Adrenal gland (tissue), 12 donors: Measurements from ENCODE around the gene SEZ6. TPM values are rescaled to one million over a fixed set of nuclear protein-coding genes. Genes with fewer than 3 reads are reported as not detected.

ENCODE experiments used
- DNase-seq, 7 donors: peaks; one replicate each; pipeline ENCODE4 v3.0.0-alpha.2; 2019 to 2020
- H3K27ac ChIP-seq, 5 donors: fragments of 200-600 bp; sonication (generic) in 4 of 5; 1 replicate in 3 of 5; 2 replicates in 2 of 5; pipeline versions ENCODE4 v1.5.1 to v1.8.0; 2016 to 2020; ENCODE audit warnings: mild to moderate bottlenecking in 1 of 5
- H3K27me3 ChIP-seq: fragments of 200-600 bp; 2 replicates; pipeline ENCODE4 v1.8.0; 2021
- H3K36me3 ChIP-seq, 2 donors: fragments of 200-600 bp; replicated peaks in 1 of 2; 1 replicate in 1 of 2; 2 replicates in 1 of 2; pipeline versions ENCODE4 v1.5.1 to v1.8.0; 2018 to 2022
- H3K4me1 ChIP-seq, 2 donors: fragments of 200-600 bp; replicated peaks in 1 of 2; 1 replicate in 1 of 2; 2 replicates in 1 of 2; pipeline versions ENCODE4 v1.5.1 to v1.8.0; 2018 to 2021
- H3K4me3 ChIP-seq, 4 donors: fragments of 200-600 bp; sonication (generic) in 3 of 4; one replicate each; pipeline ENCODE4 v1.5.1; 2016 to 2018
- H3K9me3 ChIP-seq, 3 donors: fragments of 200-600 bp; sonication (generic) in 1 of 3; replicated peaks in 1 of 3; 1 replicate in 2 of 3; 2 replicates in 1 of 3; pipeline versions ENCODE4 v1.5.1 to v1.8.0; 2016 to 2021
- POLR2A ChIP-seq, 2 donors: fragments of 450-650 bp; IDR thresholded peaks; one replicate each; pipeline ENCODE4 v1.6.1; 2017; ENCODE audit warnings: antibody characterized with exemption in 2 of 2, mild to moderate bottlenecking in 2 of 2, moderate library complexity in 1 of 2
- WGBS, 4 donors: extraction: QIAGEN DNeasy Blood & Tissue Kit in 2 of 4; methylation state at CpG; one replicate each; pipeline versions ENCODE4 v1.1.5 to v1.1.7; 2013 to 2017; 5-methylcytosine and 5-hydroxymethylcytosine counted together
- intact Hi-C, 2 donors: fragments of 100-400 bp; cut with DNase I; formaldehyde crosslinking; loops; one replicate each; pipeline versions ENCODE4 v1.14.1 to v1.15.0; 2022 to 2023
- polyA plus RNA-seq, 3 donors: library from polyadenylated mRNA; stranded (reverse); fragments of 200-250 nt in 2 of 3; fragments of 350-450 nt in 1 of 3; fragmentation: Illumina TruSeq in 1 of 3; extraction: RNeasy Lipid Tissue Mini Kit (QIAGEN cat#74804) in 1 of 3; gene quantifications; one replicate each; pipeline ENCODE4 v1.2.3, GENCODE V29; 2013 to 2014
- total RNA-seq, 9 donors: library from RNA; depleted of rRNA in 4 of 9; stranded (reverse); fragments of >200 nt in 4 of 9; fragments of 120-200 nt in 1 of 9; fragmentation: NEBNext Ultra II Directional in 1 of 9; extraction: Animal tissue kit (Norgen Biotek cat#: 25700) in 1 of 9; gene quantifications; one replicate each; pipeline versions ENCODE4 v1.1.0 to v1.2.4, GENCODE V29; 2013 to 2023
- TF ChIP-seq, protein P1 (sequence below), 6 experiments: fragments of 450-650 bp in 4 of 6; fragments of 200-600 bp in 2 of 6; sonication (generic) in 1 of 6; IDR thresholded peaks; 1 replicate in 5 of 6; 2 replicates in 1 of 6; pipeline versions ENCODE4 v1.5.1 to v1.8.0; 2016 to 2021; ENCODE audit warnings: antibody characterized with exemption in 6 of 6, mild to moderate bottlenecking in 2 of 6, moderate library complexity in 1 of 6
- donor health status: healthy with polysubstance abuse.
- donor health status: Bipolar disorder and iron deficiency.
- donor health status: DM: yes; HTN: yes; CAD: no.
- donor health status: DM: no; HTN: no; CAD: no.
- donor health status: DM: no; HTN: no; CAD: no.
- donor health status: DM: yes; HTN: yes; CAD: no.

The SEZ6 gene
- total and polyA plus RNA-seq, 12 donors = 0.11 to 1.0 (median 0.33) TPM; not detected in 6

DNA sequence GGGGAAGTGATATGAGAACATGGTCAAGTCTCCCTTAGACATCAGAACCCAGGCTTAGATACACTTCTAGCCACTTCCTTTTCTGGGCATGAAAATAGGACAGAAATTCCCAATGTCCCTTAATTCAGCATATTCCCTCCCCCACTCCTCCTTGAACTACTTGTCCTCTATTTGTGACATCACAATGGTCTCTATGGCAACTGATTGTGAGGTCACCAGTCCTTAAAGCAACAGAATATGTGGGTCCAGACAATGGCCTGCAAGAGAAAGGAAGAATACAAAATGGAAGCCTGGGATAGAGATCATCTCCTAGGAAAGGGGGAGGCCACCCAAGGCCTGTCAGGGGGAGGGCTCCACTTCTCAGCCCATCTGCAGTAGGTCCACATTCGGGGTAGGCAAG, 6.7 kb upstream of the SEZ6 start:
- Histone ChIP-seq H3K4me3 (no peak overlapping the region), H3K4me1 (no peaks in the 10 kb centered on the region), H3K36me3 (no peaks in the 10 kb centered on the region), H3K27me3 (peaks cover 11% of the 10 kb centered on the region), H3K27ac (no peak overlapping the region), H3K9me3 (no peaks in the 10 kb centered on the region)
- DNase-seq = no peak
- intact Hi-C loops = no loop called here
- 83 to 100% (median 93%) methylated on average over 1 of the region's 1 CpG for WGBS, 4 donors
- TF ChIP-seq, protein P1, sequence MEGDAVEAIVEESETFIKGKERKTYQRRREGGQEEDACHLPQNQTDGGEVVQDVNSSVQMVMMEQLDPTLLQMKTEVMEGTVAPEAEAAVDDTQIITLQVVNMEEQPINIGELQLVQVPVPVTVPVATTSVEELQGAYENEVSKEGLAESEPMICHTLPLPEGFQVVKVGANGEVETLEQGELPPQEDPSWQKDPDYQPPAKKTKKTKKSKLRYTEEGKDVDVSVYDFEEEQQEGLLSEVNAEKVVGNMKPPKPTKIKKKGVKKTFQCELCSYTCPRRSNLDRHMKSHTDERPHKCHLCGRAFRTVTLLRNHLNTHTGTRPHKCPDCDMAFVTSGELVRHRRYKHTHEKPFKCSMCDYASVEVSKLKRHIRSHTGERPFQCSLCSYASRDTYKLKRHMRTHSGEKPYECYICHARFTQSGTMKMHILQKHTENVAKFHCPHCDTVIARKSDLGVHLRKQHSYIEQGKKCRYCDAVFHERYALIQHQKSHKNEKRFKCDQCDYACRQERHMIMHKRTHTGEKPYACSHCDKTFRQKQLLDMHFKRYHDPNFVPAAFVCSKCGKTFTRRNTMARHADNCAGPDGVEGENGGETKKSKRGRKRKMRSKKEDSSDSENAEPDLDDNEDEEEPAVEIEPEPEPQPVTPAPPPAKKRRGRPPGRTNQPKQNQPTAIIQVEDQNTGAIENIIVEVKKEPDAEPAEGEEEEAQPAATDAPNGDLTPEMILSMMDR (IDR thresholded peaks at IDR 0.05) = no peak
- no peak for TF ChIP-seq POLR2A (IDR thresholded peaks at IDR 0.05)

DNA sequence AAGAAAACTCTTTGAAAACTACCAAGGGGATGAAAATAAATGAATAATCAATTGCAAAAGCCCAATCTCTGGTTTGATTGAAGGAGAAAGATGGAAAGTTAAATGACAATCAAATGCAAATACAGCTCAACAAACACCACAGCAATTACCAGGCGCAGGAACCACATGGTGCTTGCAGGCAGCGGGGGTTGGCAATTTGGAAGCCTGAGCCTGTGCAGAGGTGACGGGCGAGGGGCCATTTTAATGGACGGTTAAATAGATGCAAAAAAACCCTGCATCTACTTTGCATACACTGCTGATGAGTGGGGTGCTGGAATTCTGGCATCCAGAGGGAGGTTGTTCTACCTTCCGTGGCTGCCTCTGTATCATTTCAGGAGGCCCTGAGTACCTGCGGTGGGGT, 4.8 kb upstream of the SEZ6 start:
- no peaks in the 10 kb centered on the region for H3K36me3 ChIP-seq
- no peaks in the 10 kb centered on the region for H3K9me3 ChIP-seq
- H3K27ac ChIP-seq = no peak overlapping the region
- peaks cover 2 to 4% of the 10 kb centered on the region in 2 donors for H3K4me1 ChIP-seq
- H3K27me3 ChIP-seq = peaks cover 3% of the 10 kb centered on the region
- intact Hi-C loops = no loop called here
- TF ChIP-seq, protein P1 (IDR thresholded peaks at IDR 0.05) = no peak
- no peak for TF ChIP-seq POLR2A (IDR thresholded peaks at IDR 0.05)
- H3K4me3 ChIP-seq = no peak overlapping the region
- 69 to 77% (median 71%) methylated on average over 6 to 7 of the region's 7 CpGs for WGBS, 4 donors
- DNase-seq = no peak

DNA sequence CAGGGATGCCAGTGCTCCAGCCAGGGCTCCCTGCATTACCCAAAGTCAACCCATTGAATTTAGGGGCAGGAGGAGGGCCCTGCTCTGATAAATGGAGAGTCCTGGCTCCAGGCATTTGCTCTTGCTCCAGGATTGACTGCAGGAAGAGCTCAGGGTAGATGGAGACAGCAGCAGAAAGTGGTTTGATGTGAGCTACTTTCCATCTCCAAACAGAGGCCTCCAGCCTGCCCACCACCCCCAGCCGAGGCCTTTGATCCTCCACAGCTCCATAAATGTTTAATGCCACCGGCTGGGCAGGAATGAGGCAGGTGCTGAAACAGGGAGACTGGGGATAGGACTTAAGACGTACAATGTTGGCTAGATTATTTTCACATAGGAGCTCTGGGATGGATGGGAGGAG, 4.3 kb upstream of the SEZ6 start:
- H3K36me3 ChIP-seq = no peaks in the 10 kb centered on the region
- H3K27ac ChIP-seq = no peak overlapping the region
- no peak overlapping the region for H3K4me3 ChIP-seq
- WGBS, 4 donors = 40 to 63% (median 48%) methylated on average over 2 to 3 of the region's 3 CpGs
- H3K4me1 ChIP-seq = peaks cover 3 to 4% of the 10 kb centered on the region in 2 donors
- TF ChIP-seq, protein P1 (IDR thresholded peaks at IDR 0.05) = no peak
- no peak for TF ChIP-seq POLR2A (IDR thresholded peaks at IDR 0.05)
- H3K27me3 ChIP-seq = peaks cover 7% of the 10 kb centered on the region
- intact Hi-C loops = no loop called here
- no peaks in the 10 kb centered on the region for H3K9me3 ChIP-seq
- no peak for DNase-seq

DNA sequence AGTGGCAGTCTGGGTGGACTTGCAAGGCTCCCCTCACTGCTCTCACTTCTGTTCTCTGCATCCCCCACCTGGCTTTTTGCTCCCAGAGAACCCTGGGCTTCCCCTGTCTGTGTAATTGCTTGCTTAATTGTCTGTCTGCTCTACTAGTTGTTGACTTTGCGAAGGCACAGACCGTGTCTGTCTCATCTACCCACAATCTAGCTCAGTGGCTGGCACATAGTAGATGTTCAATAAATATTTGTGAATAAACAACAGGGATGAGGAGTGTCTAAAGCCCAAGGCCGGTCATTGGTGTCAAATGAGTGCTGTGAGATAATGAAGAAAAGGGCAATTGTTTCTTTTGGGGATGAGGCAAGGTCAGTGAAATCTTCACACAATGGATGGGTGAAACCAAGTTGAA, 2.8 kb upstream of the SEZ6 start:
- DNase-seq = no peak
- Histone ChIP-seq H3K4me3 (no peak overlapping the region), H3K27ac (no peak overlapping the region), H3K27me3 (peaks cover 19% of the 10 kb centered on the region), H3K36me3 (no peaks in the 10 kb centered on the region), H3K9me3 (no peaks in the 10 kb centered on the region), H3K4me1 (peaks cover 3 to 4% of the 10 kb centered on the region in 2 donors)
- intact Hi-C loops = no loop called here
- WGBS, 4 donors = 58 to 79% (median 66%) methylated on average over 3 of the region's 3 CpGs
- TF ChIP-seq POLR2A (IDR thresholded peaks at IDR 0.05) = no peak

DNA sequence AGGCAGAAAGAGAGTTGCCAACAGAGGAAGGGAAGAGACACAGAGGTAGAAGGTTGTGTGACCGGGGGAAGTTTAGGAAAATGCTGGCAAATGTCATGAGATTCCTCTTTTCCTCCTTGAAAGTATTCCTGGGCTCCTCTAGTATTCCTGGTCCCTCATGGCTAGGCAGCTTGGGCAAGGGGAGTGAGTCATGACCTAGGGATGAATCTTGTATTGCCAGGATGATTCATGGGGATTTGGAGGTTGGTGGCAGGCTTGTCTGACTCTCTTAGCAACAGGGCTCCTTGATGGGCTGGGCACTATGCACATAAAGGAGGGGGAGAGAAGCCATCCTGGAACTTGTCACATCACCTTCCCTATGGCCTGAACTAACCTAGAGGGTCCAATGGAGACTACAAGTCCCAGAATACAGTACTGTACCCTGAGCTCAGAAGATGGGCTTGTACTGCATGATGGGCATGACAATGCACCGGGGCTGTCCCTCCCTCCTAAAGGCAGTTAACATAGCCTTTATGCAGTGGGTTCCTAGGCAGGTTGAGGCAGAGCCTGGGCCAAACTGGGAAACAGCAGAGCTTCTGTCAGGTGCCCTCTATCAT, 2.1 kb upstream of the SEZ6 start:
- H3K36me3 ChIP-seq = no peaks in the 10 kb centered on the region

More for the DNA sequence above, 2.1 kb upstream of the SEZ6 start:
- Histone ChIP-seq H3K9me3 (no peaks in the 10 kb centered on the region), H3K4me1 (peaks cover 3 to 4% of the 10 kb centered on the region in 2 donors), H3K4me3 (no peak overlapping the region), H3K27ac (no peak overlapping the region), H3K27me3 (peaks cover 25% of the 10 kb centered on the region)
- WGBS, 4 donors = 51 to 66% (median 62%) methylated on average over 2 of the region's 2 CpGs
- peak in 5 of 7 donors; percentile 32 to 59 (median 37) for DNase-seq
- intact Hi-C loops = no loop called here
- TF ChIP-seq, protein P1 (IDR thresholded peaks at IDR 0.05) = no peak
- no peak for TF ChIP-seq POLR2A (IDR thresholded peaks at IDR 0.05)
